Activated CD4-positive, alpha-beta T cell treated with anti-CD3 and anti-CD28 coated beads, Interleukin-2, amount 50 U/mL, for 48 hours (primary cell): Measurements from ENCODE around the gene FAAP20.
A peak's percentile ranks its signal among the peaks of the same experiment; 100 is the strongest.

Experiments used
- DNase-seq, 2 experiments: peaks; one replicate each; pipeline ENCODE4 v3.0.0-alpha.2; 2020

The FAAP20 gene

DNA sequence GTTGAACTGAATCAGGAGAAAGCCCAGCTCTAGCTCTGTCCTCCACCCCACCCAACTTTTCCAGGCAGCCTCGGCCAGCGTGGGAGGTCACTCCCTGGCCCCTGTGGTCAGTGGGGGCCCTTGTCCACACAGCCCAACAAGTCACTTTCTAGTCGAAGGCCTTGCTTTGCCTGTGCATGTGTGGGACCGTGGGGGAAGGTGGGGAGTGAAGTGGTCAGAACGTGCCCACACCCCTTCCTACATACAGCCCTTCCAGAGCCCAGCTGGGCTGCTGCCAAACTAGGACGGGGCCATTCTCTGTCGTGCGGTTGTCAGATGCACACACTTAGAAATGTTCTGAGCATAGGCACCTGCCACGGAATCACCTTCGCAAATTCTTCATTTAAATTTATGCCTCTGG lies 18.0 kb downstream of the FAAP20 start:
- DNase-seq, result no peak

DNA sequence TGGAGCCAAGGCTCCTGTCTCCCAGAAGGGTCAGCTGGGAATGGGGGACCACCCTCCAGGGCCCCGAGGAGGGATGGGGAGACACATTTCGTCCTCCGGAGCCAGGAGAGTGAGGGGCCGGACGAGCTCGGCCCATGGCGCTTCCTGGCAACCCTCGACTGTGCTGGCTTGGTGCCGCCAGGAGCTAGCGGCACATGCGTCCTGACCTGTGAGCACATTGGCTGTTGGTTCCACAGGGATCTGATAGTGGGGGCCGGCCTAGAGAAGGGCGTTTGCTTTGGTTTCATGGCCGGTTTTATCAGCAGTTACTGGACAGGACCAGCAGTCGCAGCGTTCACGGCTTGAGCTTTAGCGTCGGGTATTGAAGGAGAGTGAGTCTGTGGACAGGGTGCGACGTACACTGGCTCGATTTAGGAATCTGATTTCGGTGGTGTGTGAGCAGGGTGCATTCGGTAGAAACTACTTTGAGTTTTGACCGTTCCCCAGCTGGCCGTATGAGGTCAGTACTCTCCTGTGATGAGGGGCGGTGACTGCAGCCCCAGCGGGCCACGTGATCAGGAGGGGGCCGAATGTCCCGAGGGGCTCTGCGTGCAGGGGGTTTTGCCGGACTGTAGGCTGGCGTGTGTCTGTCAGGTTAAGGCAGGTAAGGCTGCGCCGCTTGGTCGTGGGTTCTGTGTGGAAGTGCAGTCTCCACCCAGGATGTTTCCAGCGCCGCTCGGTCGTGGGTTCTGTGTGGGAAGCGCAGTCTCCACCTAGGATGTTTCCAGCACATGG lies 18.7 kb downstream of the FAAP20 start:
- DNase-seq, result no peak

GRCh38 chr1:2175055-2175414 lies 19.5 kb downstream of the FAAP20 start:
- no peak for DNase-seq

- DNase-seq, result peak; percentile 48 to 59
Observed at GRCh38 chr1:2174348-2175054, 20.1 kb downstream of the FAAP20 start.

GRCh38 chr1:2173546-2174347 lies 20.8 kb downstream of the FAAP20 start:
- DNase-seq, result no peak

- no peak for DNase-seq
Observed at GRCh38 chr1:2172551-2173146, 21.9 kb downstream of the FAAP20 start.

- no peak for DNase-seq
Observed at GRCh38 chr1:2172012-2172411, 22.6 kb downstream of the FAAP20 start.

- no peak for DNase-seq
Observed at GRCh38 chr1:2170211-2170610, 24.4 kb downstream of the FAAP20 start.

- no peak for DNase-seq
Observed at GRCh38 chr1:2169200-2169836, 25.3 kb downstream of the FAAP20 start.

GRCh38 chr1:2168535-2168934 lies 26.0 kb downstream of the FAAP20 start:
- DNase-seq, result no peak

DNA sequence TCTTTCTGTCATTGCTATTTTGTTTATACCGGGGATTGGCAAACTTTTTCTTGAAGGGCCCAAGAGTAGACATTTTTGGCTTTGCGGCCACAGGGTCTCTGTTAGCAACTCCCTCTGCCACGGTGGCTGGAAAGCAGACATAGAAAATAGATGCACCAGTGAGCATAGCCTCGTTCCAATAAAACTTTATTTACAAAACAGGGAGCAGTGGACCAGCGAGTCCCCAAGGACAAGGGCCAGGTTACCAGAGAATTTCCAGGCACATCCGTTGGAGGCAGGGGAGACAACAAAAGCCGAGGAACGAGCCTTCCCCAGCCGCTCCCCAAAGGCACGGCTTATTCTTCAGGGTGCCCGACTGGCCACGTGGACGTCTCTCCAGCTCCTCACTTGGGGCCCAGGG lies 26.5 kb downstream of the FAAP20 start:
- no peak for DNase-seq

- DNase-seq, result no peak
Observed at GRCh38 chr1:2166695-2167094, 27.9 kb downstream of the FAAP20 start.

GRCh38 chr1:2166254-2166653 lies 28.3 kb downstream of the FAAP20 start:
- no peak for DNase-seq

DNA sequence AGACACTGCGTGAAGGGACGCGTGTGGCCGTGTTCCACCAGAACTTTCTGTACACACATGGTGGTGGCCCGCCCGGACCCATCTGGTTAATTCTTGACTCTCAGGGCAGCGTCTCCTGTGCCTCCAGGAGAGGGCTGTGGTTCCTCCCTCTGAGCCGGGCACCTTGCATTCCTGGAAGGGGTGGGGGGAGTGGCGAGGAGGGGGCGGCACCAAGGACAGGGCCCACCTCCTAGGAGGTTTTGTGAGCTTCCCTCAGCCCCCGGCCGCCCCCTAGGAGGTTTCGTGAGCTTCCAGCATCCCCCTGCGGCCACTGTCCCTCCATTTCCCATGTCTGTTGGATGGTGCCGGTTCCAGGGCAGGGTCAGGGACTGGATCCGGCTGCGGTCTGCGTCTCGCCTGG lies 28.9 kb downstream of the FAAP20 start:
- no peak for DNase-seq

DNA sequence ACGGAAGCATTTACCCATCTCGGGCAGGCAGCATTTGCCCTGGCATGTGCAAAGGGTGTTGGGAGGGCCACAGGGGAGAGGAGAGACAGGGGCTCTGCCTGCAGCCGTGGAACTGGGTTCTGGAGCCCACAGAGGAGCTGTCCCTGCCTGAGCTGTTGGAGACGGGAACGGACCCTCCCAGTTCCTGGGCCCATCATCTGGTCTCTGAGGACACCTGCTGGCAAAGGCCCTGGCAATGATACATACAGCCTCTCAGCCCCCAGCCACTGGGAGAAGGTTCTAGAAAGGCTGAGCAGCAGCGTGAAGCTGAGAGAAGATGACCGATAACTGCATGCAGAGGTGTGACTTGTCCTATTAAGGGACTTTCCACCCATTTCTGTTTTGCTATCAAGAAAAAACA lies 31.4 kb downstream of the FAAP20 start:
- no peak for DNase-seq

DNA sequence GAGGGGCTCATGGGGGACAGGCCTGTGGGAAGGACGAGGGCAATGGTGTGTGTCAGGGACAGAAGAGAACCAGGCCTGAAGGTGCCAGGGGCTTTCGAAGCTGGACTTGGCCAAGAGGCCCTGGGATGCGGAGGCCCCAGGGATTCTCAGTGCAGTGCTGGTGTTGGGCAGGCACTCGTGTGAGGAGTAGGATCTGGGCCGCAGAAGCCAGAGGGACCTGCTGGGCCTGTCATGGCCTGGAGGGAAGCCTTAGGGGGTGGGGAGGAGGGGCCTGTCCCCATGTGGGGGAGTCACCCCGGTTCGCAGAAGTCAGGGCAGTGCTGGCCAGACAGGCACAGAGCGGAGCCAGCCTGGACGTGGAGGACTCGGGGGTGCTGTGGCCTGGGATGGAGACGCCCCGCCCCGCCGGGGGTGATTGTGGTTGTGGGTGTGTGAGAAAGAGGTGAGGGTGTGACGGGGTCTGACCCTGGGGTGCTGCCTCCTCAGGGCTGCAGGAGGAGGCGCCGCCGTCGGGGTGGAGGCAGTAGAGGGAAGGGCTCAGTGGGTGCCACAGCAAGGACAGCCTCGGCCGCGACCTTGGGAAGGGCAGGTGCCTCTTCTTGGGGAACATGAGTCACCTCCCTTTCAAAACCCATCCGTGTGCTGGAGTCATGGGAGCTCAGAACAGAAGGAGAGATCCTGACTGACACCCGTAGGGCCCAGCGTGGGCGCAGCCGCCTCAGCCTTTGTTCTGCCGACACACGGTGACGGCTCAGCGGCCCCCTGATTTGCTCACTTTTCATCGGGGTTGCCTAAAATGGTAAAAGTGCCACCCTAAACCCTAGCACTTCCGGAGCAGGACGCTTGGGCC lies 33.9 kb downstream of the FAAP20 start:
- no peak for DNase-seq

- DNase-seq, result no peak
Observed at GRCh38 chr1:2159124-2159523, 35.4 kb downstream of the FAAP20 start.

- no peak for DNase-seq
Observed at GRCh38 chr1:2158272-2158671, 36.3 kb downstream of the FAAP20 start.

DNA sequence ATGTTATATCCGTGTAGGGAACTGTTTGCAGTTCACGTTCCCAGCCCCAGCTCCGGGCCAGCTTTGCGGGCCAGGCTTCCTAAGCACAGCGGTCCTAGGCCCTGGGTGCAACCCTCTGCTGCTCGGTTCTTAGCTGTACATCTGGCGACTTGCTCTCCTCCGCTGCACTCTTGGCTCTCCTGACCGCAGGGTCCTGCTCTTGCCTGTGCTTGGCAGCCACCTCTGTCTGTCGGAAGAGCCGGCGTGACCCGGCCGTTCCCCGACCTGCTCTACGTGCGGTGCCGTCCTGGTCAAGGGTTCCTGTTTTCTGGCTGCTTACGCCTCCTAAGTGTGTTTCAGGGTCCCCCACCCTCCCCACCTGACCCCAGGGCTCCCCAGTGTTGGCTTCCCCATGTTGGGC lies 36.7 kb downstream of the FAAP20 start:
- DNase-seq, result no peak

DNA sequence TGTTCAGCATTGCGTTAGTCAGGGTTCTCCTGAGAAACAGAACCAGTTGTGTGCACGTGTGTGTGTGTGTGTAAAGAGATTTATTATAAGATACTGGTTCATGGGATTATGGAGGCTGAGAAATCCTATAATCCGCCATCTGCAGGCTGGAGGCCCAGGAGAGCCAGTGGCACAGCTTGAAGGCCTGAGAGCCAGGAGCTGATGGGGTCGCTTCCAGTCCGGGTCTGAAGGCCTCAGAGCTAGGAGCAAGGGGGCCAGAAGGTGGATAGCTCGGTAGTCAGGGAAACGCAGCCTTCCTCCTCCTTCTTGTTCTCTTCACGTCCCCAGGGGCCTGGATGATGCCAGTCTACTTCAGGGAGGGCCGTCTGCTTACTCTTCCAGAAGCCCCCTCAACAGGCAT lies 37.7 kb downstream of the FAAP20 start:
- DNase-seq, result no peak

DNA sequence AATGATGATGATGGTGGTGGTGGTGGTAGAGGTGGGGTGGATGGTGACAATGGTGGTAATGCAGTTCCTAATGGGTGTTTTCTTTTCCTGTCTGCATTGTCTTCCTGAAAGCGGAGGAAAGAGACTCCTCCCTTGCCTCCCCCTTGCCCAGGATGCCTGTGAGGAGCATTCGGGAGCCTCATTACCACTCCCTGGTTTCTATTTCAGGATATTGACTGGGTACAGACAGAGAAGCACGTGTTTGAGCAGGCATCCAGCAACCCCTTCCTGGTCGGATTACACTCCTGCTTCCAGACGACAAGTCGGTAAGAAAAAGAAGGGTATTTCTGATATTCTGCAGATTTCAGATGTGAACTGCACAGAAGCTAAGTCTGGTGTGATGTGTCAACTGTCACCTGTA lies 38.8 kb downstream of the FAAP20 start:
- DNase-seq, result no peak

- DNase-seq, result no peak
Observed at GRCh38 chr1:2155147-2155598, 39.4 kb downstream of the FAAP20 start.
